Measurements from ENCODE around the gene RSAD1.

Gene RSAD1

GRCh38 chr17:50522766-50523165 lies 44.1 kb downstream of the RSAD1 start:
- no peak for DNase-seq

- no peak for DNase-seq
Measured at GRCh38 chr17:50523208-50523607, 44.5 kb downstream of the RSAD1 start.

GRCh38 chr17:50524838-50525237 lies 46.2 kb downstream of the RSAD1 start:
- no peak for DNase-seq

- no peak for DNase-seq
Measured at GRCh38 chr17:50527155-50527762, 48.6 kb downstream of the RSAD1 start.

- no peak for DNase-seq
Measured at GRCh38 chr17:50527949-50528474, 49.4 kb downstream of the RSAD1 start.

- DNase-seq = no peak
Measured at GRCh38 chr17:50529849-50530248, 51.2 kb downstream of the RSAD1 start.

GRCh38 chr17:50531428-50532025 lies 52.9 kb downstream of the RSAD1 start:
- no peak for DNase-seq

GRCh38 chr17:50532452-50533024 lies 53.9 kb downstream of the RSAD1 start, which contains the start of gene EPN3:
Gene EPN3 (plus strand): TSS chr17:50532735. CDS start chr17:50536557, 3,822 bp downstream.
- no peak for DNase-seq

- no peak for DNase-seq
Measured at GRCh38 chr17:50533185-50533584, 54.5 kb downstream of the RSAD1 start.

GRCh38 chr17:50533720-50534148 lies 55.1 kb downstream of the RSAD1 start:
- no peak for DNase-seq

- no peak for DNase-seq
Measured at GRCh38 chr17:50534222-50534978, 55.7 kb downstream of the RSAD1 start.

- no peak for DNase-seq
Measured at GRCh38 chr17:50534979-50535326, 56.3 kb downstream of the RSAD1 start.

GRCh38 chr17:50535407-50535806 lies 56.7 kb downstream of the RSAD1 start:
- DNase-seq = no peak

Data from NCI-H446 treated with DMSO at 0.1 percent for 48 hours (cell line).